K562 (cell line): Measurements from ENCODE around the gene CAPN5. TPM values are rescaled to one million over a fixed set of nuclear protein-coding genes. Genes with fewer than 3 reads are reported as not detected.

Experiments
- polyA plus RNA-seq, 8 experiments: library from polyadenylated mRNA; depleted of rRNA in 4 of 8; stranded (reverse) in 5 of 8; unstranded in 3 of 8; fragments of >200 nt; fragmentation: Nextera tagmentation in 2 of 8; fragmentation: Illumina TruSeq in 1 of 8; extraction: Ambion mirVana in 2 of 8; extraction: Trizol in 1 of 8; gene quantifications; 2 replicates each; pipeline versions ENCODE4 v1.2.1 to v1.2.3, GENCODE V29; 2011 to 2014; ENCODE audit warnings: inconsistent platforms in 1 of 8, missing spikeins in 1 of 8
- total RNA-seq, 7 experiments: library from RNA; depleted of rRNA in 6 of 7; stranded (reverse); fragments of >200 nt in 6 of 7; fragmentation: Illumina TruSeq in 2 of 7; extraction: Trizol in 2 of 7; gene quantifications; 2 replicates each; pipeline versions ENCODE4 v1.2.1 to v1.2.3, GENCODE V29; 2011 to 2021; ENCODE audit warnings: low replicate concordance in 1 of 7
- TF ChIP-seq, protein P1 (sequence below): fragments of 200-800 bp; sonication (Bioruptor generic); IDR thresholded peaks from 2 replicates; pipeline ENCODE4 v1.6.1; 2017; ENCODE audit warnings: missing genetic modification characterization, missing compliant biosample characterization
- TF ChIP-seq, protein P2 (sequence below), 3 experiments: fragments of 200-800 bp in 1 of 3; sonication (Bioruptor generic) in 1 of 3; sonication (generic) in 1 of 3; formaldehyde crosslinking in 1 of 3; IDR thresholded peaks; 2 replicates each; pipeline versions ENCODE4 v1.6.1 to v1.8.0; 2016 to 2022; ENCODE audit warnings: mild to moderate bottlenecking in 2 of 3, missing compliant biosample characterization in 2 of 3, missing genetic modification characterization in 2 of 3, missing genetic modification reagents in 1 of 3
- TF ChIP-seq, protein P3 (sequence below): fragments of 250-450 bp; sonication (Bioruptor Pico); IDR thresholded peaks from 2 replicates; pipeline ENCODE4 v1.8.0; 2022; ENCODE audit warnings: inconsistent platforms

CAPN5 gene
- total and polyA plus RNA-seq, 9 of the 15 experiments (the other 6 are each of a cell fraction or from before 2014, with no cell fraction given), result 0.04 to 0.44 (median 0.14) TPM; not detected in 2

DNA sequence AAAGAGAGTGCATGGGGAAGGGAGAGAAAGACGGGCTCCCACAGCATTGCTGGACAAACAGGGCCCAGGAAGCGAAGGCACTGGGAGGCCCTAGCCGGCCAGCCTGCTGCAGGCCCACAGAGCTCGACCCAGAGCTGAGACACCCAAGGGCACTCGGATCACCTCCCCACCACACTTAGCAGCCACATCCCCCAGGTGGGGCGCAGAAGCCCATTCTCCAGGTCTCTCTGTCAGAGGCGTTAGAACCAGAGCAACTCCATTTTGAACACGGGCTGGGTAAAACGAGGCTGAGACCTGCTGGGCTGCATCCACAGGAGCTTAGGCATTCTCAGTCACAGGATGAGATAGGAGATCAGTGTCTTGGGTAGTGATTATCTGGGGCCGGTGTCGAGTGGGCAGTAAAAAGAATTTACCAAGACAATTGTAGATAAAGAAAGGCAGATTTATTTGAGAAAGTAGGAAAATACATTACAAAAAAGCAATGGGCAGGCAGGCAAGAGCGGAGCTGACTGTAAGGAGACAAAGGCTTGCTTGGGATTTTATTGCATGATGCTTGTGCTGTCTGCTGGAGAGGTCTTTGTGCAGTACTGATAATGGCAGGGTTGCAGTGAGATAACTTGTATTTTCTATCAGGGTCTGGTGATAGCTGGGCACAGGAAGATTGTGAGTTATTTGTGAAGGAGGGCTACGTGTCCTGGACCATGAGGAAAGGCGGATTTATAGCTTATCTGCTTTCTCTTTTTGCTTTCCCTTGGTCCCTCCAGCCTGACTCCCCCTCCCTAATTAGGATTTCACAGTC lies 13.4 kb upstream of the CAPN5 start (continued):
- TF ChIP-seq, protein P1, sequence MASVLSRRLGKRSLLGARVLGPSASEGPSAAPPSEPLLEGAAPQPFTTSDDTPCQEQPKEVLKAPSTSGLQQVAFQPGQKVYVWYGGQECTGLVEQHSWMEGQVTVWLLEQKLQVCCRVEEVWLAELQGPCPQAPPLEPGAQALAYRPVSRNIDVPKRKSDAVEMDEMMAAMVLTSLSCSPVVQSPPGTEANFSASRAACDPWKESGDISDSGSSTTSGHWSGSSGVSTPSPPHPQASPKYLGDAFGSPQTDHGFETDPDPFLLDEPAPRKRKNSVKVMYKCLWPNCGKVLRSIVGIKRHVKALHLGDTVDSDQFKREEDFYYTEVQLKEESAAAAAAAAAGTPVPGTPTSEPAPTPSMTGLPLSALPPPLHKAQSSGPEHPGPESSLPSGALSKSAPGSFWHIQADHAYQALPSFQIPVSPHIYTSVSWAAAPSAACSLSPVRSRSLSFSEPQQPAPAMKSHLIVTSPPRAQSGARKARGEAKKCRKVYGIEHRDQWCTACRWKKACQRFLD, result peak; percentile 59; the same call in 1 of the 2 replicates
- TF ChIP-seq, protein P2, sequence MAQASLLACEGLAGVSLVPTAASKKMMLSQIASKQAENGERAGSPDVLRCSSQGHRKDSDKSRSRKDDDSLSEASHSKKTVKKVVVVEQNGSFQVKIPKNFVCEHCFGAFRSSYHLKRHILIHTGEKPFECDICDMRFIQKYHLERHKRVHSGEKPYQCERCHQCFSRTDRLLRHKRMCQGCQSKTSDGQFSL (CRISPR knock-in tag; IDR thresholded peaks at IDR 0.05), result no peak
- TF ChIP-seq, protein P2 (tag; IDR thresholded peaks at IDR 0.05), result 0 out of 4 replicates have a peak, but pooled peaks of 1 of the 2 experiments have one; percentile 52
- TF ChIP-seq, protein P3, sequence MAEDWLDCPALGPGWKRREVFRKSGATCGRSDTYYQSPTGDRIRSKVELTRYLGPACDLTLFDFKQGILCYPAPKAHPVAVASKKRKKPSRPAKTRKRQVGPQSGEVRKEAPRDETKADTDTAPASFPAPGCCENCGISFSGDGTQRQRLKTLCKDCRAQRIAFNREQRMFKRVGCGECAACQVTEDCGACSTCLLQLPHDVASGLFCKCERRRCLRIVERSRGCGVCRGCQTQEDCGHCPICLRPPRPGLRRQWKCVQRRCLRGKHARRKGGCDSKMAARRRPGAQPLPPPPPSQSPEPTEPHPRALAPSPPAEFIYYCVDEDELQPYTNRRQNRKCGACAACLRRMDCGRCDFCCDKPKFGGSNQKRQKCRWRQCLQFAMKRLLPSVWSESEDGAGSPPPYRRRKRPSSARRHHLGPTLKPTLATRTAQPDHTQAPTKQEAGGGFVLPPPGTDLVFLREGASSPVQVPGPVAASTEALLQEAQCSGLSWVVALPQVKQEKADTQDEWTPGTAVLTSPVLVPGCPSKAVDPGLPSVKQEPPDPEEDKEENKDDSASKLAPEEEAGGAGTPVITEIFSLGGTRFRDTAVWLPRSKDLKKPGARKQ, result no peak
